Ascending aorta (tissue), 2 donors: ENCODE measurements around the gene NELFCD. TPM values are rescaled to one million over a fixed set of nuclear protein-coding genes. Genes with fewer than 3 reads are reported as not detected.

Source experiments
- DNase-seq, 2 donors: peaks; one replicate each; pipeline ENCODE4 v3.0.0-alpha.2; 2019; ENCODE audit warnings: low spot score in 2 of 2
- H3K27ac ChIP-seq, 2 donors: fragments of 200-600 bp; sonication (generic); one replicate each; pipeline ENCODE4 v1.5.1; 2016 to 2017; ENCODE audit warnings: mild to moderate bottlenecking in 1 of 2
- H3K27me3 ChIP-seq: fragments of 200-600 bp; sonication (generic); one replicate; pipeline ENCODE4 v1.5.1; 2017
- H3K36me3 ChIP-seq, 2 donors: fragments of 200-600 bp; sonication (generic); one replicate each; pipeline ENCODE4 v1.5.1; 2016
- H3K4me1 ChIP-seq, 2 donors: fragments of 200-600 bp; sonication (generic); one replicate each; pipeline ENCODE4 v1.5.1; 2016 to 2017; ENCODE audit warnings: mild to moderate bottlenecking in 1 of 2
- H3K4me3 ChIP-seq, 2 donors: fragments of 200-600 bp; sonication (generic); one replicate each; pipeline ENCODE4 v1.5.1; 2016 to 2017; ENCODE audit warnings: mild to moderate bottlenecking in 1 of 2
- H3K9me3 ChIP-seq, 2 donors: fragments of 200-600 bp; sonication (generic); one replicate each; pipeline ENCODE4 v1.5.1; 2016
- CTCF ChIP-seq, 3 experiments: fragments of 200-600 bp in 2 of 3; fragments of 450-650 bp in 1 of 3; sonication (generic) in 2 of 3; IDR thresholded peaks; one replicate each; pipeline ENCODE4 v1.5.1; 2016 to 2019; ENCODE audit warnings: antibody characterized with exemption in 3 of 3, mild to moderate bottlenecking in 1 of 3, moderate library complexity in 1 of 3
- intact Hi-C: fragments of 100-400 bp; cut with DNase I; formaldehyde crosslinking; loops from one replicate; pipeline ENCODE4 v1.15.1; 2023
- total RNA-seq: library from RNA; depleted of rRNA; stranded (reverse); fragments of >200 nt; gene quantifications from one replicate; pipeline ENCODE4 v1.1.0, GENCODE V29; 2016

Gene NELFCD
- total RNA-seq, 1 donor from 2014 or later = 20.8 TPM

- TF ChIP-seq CTCF (IDR thresholded peaks at IDR 0.05) = no peak
- H3K4me3 ChIP-seq = no peak overlapping the region
- no peaks in the 10 kb centered on the region for H3K4me1 ChIP-seq
- no peaks in the 10 kb centered on the region for H3K9me3 ChIP-seq
- peaks cover 84 to 97% of the 10 kb centered on the region in 2 donors for H3K36me3 ChIP-seq
- intact Hi-C loops = no loop called here
- no peaks in the 10 kb centered on the region for H3K27me3 ChIP-seq
- H3K27ac ChIP-seq = no peak overlapping the region
- DNase-seq = no peak
Observed at GRCh38 chr20:58993332-58994248, 12.5 kb downstream of the NELFCD start.

GRCh38 chr20:58994390-58995159, 13.5 kb downstream of the NELFCD start:
- H3K4me1 ChIP-seq = no peaks in the 10 kb centered on the region
- no peak for DNase-seq
- intact Hi-C loops = loop anchor here (5.0 kb wide), 1 partner anchor 943 kb away; no protein-coding TSS in a partner anchor
- H3K9me3 ChIP-seq = no peaks in the 10 kb centered on the region
- peaks cover 87 to 97% of the 10 kb centered on the region in 2 donors for H3K36me3 ChIP-seq
- no peak overlapping the region for H3K4me3 ChIP-seq
- H3K27me3 ChIP-seq = no peaks in the 10 kb centered on the region
- no peak for TF ChIP-seq CTCF (IDR thresholded peaks at IDR 0.05)
- peak overlapping the region in 1 of 2 donors; percentile 2 for H3K27ac ChIP-seq

- intact Hi-C loops = loop anchor here (5.0 kb wide), 1 partner anchor 942 kb away; no protein-coding TSS in a partner anchor
- Histone ChIP-seq H3K27me3 (no peaks in the 10 kb centered on the region), H3K9me3 (no peaks in the 10 kb centered on the region), H3K4me3 (no peak overlapping the region), H3K4me1 (no peaks in the 10 kb centered on the region), H3K27ac (peak overlapping the region in 1 of 2 donors; percentile 2), H3K36me3 (peaks cover 83 to 94% of the 10 kb centered on the region in 2 donors)
- no peak for TF ChIP-seq CTCF (IDR thresholded peaks at IDR 0.05)
- no peak for DNase-seq
Observed at GRCh38 chr20:58995461-58996225, 14.6 kb downstream of the NELFCD start.

GRCh38 chr20:58996226-58996611, 15.2 kb downstream of the NELFCD start:
- no peaks in the 10 kb centered on the region for H3K4me1 ChIP-seq
- intact Hi-C loops = loop anchor here (5.0 kb wide), 1 partner anchor 941 kb away; no protein-coding TSS in a partner anchor
- H3K27me3 ChIP-seq = no peaks in the 10 kb centered on the region
- H3K9me3 ChIP-seq = no peaks in the 10 kb centered on the region
- no peak overlapping the region for H3K4me3 ChIP-seq
- H3K36me3 ChIP-seq = peaks cover 83 to 94% of the 10 kb centered on the region in 2 donors
- TF ChIP-seq CTCF (IDR thresholded peaks at IDR 0.05) = no peak
- DNase-seq = no peak
- H3K27ac ChIP-seq = no peak overlapping the region

- no peaks in the 10 kb centered on the region for H3K27me3 ChIP-seq
- intact Hi-C loops = loop anchor here (5.0 kb wide), 1 partner anchor 940 kb away; no protein-coding TSS in a partner anchor
Observed at GRCh38 chr20:58997141-58997770, 16.2 kb downstream of the NELFCD start.

More at GRCh38 chr20:58997141-58997770, 16.2 kb downstream of the NELFCD start:
- Histone ChIP-seq H3K27ac (no peak overlapping the region), H3K4me1 (no peaks in the 10 kb centered on the region), H3K36me3 (peaks cover 85 to 96% of the 10 kb centered on the region in 2 donors), H3K4me3 (no peak overlapping the region), H3K9me3 (no peaks in the 10 kb centered on the region)
- no peak for TF ChIP-seq CTCF (IDR thresholded peaks at IDR 0.05)
- DNase-seq = no peak
